ENCODE results near the gene MTUS2. TPM values are rescaled to one million over a fixed set of nuclear protein-coding genes. Genes with fewer than 3 reads are reported as not detected.

The MTUS2 gene
- total RNA-seq, 2 donors from 2014 or later: 0.02 TPM; not detected in 1

GRCh38 chr13:29154390-29154789 is 334.3 kb downstream of the MTUS2 start:
- no peaks in the 10 kb centered on the region for H3K27me3 Mint-ChIP-seq (ENCODE audit: low read depth)
- H3K27ac Mint-ChIP-seq: no peak overlapping the region
- peaks cover 0 to 6% of the 10 kb centered on the region in 2 donors for H3K36me3 Mint-ChIP-seq (ENCODE audit: insufficient read depth in 2 of 2)
- DNase-seq (no peak), ATAC-seq (replicated peaks in 1 of 2) (no peak)
- peaks cover 5 to 9% of the 10 kb centered on the region in 2 donors for H3K9me3 Mint-ChIP-seq
- H3K4me1 Mint-ChIP-seq (ENCODE audit: low read depth): no peaks in the 10 kb centered on the region
- H3K4me3 Mint-ChIP-seq: no peak overlapping the region

- Mint-ChIP-seq H3K4me1 (ENCODE audit: low read depth) (no peaks in the 10 kb centered on the region), H3K27ac (no peak overlapping the region), H3K36me3 (ENCODE audit: insufficient read depth in 2 of 2) (peaks cover 0 to 4% of the 10 kb centered on the region in 2 donors), H3K4me3 (no peak overlapping the region), H3K27me3 (ENCODE audit: low read depth) (no peaks in the 10 kb centered on the region), H3K9me3 (peaks cover 5 to 7% of the 10 kb centered on the region in 2 donors)
- no peak for DNase-seq
- no peak for ATAC-seq (replicated peaks in 1 of 2)
Observed at GRCh38 chr13:29156136-29156535, 336.0 kb downstream of the MTUS2 start.

GRCh38 chr13:29159871-29160270 is 339.7 kb downstream of the MTUS2 start:
- Mint-ChIP-seq H3K27me3 (ENCODE audit: low read depth) (no peaks in the 10 kb centered on the region), H3K4me3 (no peak overlapping the region), H3K27ac (no peak overlapping the region), H3K9me3 (no peaks in the 10 kb centered on the region), H3K36me3 (ENCODE audit: insufficient read depth in 2 of 2) (no peaks in the 10 kb centered on the region), H3K4me1 (ENCODE audit: low read depth) (no peaks in the 10 kb centered on the region)
- DNase-seq (no peak), ATAC-seq (replicated peaks in 1 of 2) (no peak)

- H3K4me1 Mint-ChIP-seq (ENCODE audit: low read depth): no peaks in the 10 kb centered on the region
- H3K36me3 Mint-ChIP-seq (ENCODE audit: insufficient read depth in 2 of 2): no peaks in the 10 kb centered on the region
- H3K27me3 Mint-ChIP-seq (ENCODE audit: low read depth): no peaks in the 10 kb centered on the region
- no peak overlapping the region for H3K4me3 Mint-ChIP-seq
- ATAC-seq (replicated peaks in 1 of 2) (no peak), DNase-seq (no peak)
- H3K27ac Mint-ChIP-seq: no peak overlapping the region
- H3K9me3 Mint-ChIP-seq: no peaks in the 10 kb centered on the region
Observed at GRCh38 chr13:29160862-29161261, 340.7 kb downstream of the MTUS2 start.

GRCh38 chr13:29161676-29162075 is 341.5 kb downstream of the MTUS2 start:
- H3K4me1 Mint-ChIP-seq (ENCODE audit: low read depth): no peaks in the 10 kb centered on the region
- ATAC-seq (replicated peaks in 1 of 2) (no peak), DNase-seq (no peak)
- no peak overlapping the region for H3K4me3 Mint-ChIP-seq
- no peaks in the 10 kb centered on the region for H3K9me3 Mint-ChIP-seq
- H3K36me3 Mint-ChIP-seq (ENCODE audit: insufficient read depth in 2 of 2): no peaks in the 10 kb centered on the region
- H3K27ac Mint-ChIP-seq: no peak overlapping the region
- no peaks in the 10 kb centered on the region for H3K27me3 Mint-ChIP-seq (ENCODE audit: low read depth)

- no peak overlapping the region for H3K27ac Mint-ChIP-seq
- ATAC-seq (replicated peaks in 1 of 2) (peak in 1 of 2 donors; percentile 53), DNase-seq (peak in 1 of 2 donors; percentile 2)
Observed at GRCh38 chr13:29162638-29163235, 342.6 kb downstream of the MTUS2 start.

GRCh38 chr13:29164116-29164515 is 344.0 kb downstream of the MTUS2 start:
- no peaks in the 10 kb centered on the region for H3K9me3 Mint-ChIP-seq
- no peak overlapping the region for H3K4me3 Mint-ChIP-seq
- no peak overlapping the region for H3K27ac Mint-ChIP-seq
- DNase-seq (no peak), ATAC-seq (replicated peaks in 1 of 2) (no peak)
- no peaks in the 10 kb centered on the region for H3K4me1 Mint-ChIP-seq (ENCODE audit: low read depth)
- no peaks in the 10 kb centered on the region for H3K27me3 Mint-ChIP-seq (ENCODE audit: low read depth)
- H3K36me3 Mint-ChIP-seq (ENCODE audit: insufficient read depth in 2 of 2): no peaks in the 10 kb centered on the region

More at GRCh38 chr13:29162638-29163235, 342.6 kb downstream of the MTUS2 start:
- H3K36me3 Mint-ChIP-seq (ENCODE audit: insufficient read depth in 2 of 2): no peaks in the 10 kb centered on the region
- no peak overlapping the region for H3K4me3 Mint-ChIP-seq
- H3K4me1 Mint-ChIP-seq (ENCODE audit: low read depth): no peaks in the 10 kb centered on the region
- H3K27me3 Mint-ChIP-seq (ENCODE audit: low read depth): no peaks in the 10 kb centered on the region
- no peaks in the 10 kb centered on the region for H3K9me3 Mint-ChIP-seq

GRCh38 chr13:29165216-29165615 is 345.1 kb downstream of the MTUS2 start:
- Mint-ChIP-seq H3K27me3 (ENCODE audit: low read depth) (no peaks in the 10 kb centered on the region), H3K9me3 (no peaks in the 10 kb centered on the region), H3K4me1 (ENCODE audit: low read depth) (no peaks in the 10 kb centered on the region), H3K4me3 (no peak overlapping the region), H3K36me3 (ENCODE audit: insufficient read depth in 2 of 2) (no peaks in the 10 kb centered on the region), H3K27ac (no peak overlapping the region)
- ATAC-seq (replicated peaks in 1 of 2) (no peak), DNase-seq (no peak)

GRCh38 chr13:29165840-29166239 is 345.7 kb downstream of the MTUS2 start:
- Mint-ChIP-seq H3K36me3 (ENCODE audit: insufficient read depth in 2 of 2) (no peaks in the 10 kb centered on the region), H3K4me1 (ENCODE audit: low read depth) (no peaks in the 10 kb centered on the region), H3K9me3 (no peaks in the 10 kb centered on the region), H3K27ac (no peak overlapping the region), H3K27me3 (ENCODE audit: low read depth) (no peaks in the 10 kb centered on the region), H3K4me3 (no peak overlapping the region)
- ATAC-seq (replicated peaks in 1 of 2) (peak in 1 of 2 donors; percentile 49), DNase-seq (no peak)

GRCh38 chr13:29170436-29171082 is 350.4 kb downstream of the MTUS2 start:
- Mint-ChIP-seq H3K9me3 (no peaks in the 10 kb centered on the region), H3K27me3 (ENCODE audit: low read depth) (no peaks in the 10 kb centered on the region), H3K27ac (no peak overlapping the region), H3K4me1 (ENCODE audit: low read depth) (no peaks in the 10 kb centered on the region), H3K36me3 (ENCODE audit: insufficient read depth in 2 of 2) (no peaks in the 10 kb centered on the region), H3K4me3 (no peak overlapping the region)
- ATAC-seq (replicated peaks in 1 of 2) (no peak), DNase-seq (no peak)

- H3K4me1 Mint-ChIP-seq (ENCODE audit: low read depth): no peaks in the 10 kb centered on the region
- H3K27ac Mint-ChIP-seq: no peak overlapping the region
- no peaks in the 10 kb centered on the region for H3K27me3 Mint-ChIP-seq (ENCODE audit: low read depth)
- ATAC-seq (replicated peaks in 1 of 2): no peak
- H3K9me3 Mint-ChIP-seq: no peaks in the 10 kb centered on the region
- DNase-seq: no peak
- H3K4me3 Mint-ChIP-seq: no peak overlapping the region
- H3K36me3 Mint-ChIP-seq (ENCODE audit: insufficient read depth in 2 of 2): no peaks in the 10 kb centered on the region
Observed at GRCh38 chr13:29171244-29171643, 351.1 kb downstream of the MTUS2 start.

GRCh38 chr13:29174093-29174492 is 354.0 kb downstream of the MTUS2 start:
- no peaks in the 10 kb centered on the region for H3K27me3 Mint-ChIP-seq (ENCODE audit: low read depth)
- DNase-seq: no peak
- no peaks in the 10 kb centered on the region for H3K36me3 Mint-ChIP-seq (ENCODE audit: insufficient read depth in 2 of 2)
- no peak overlapping the region for H3K4me3 Mint-ChIP-seq
- H3K27ac Mint-ChIP-seq: no peak overlapping the region
- ATAC-seq (replicated peaks in 1 of 2): no peak
- H3K9me3 Mint-ChIP-seq: no peaks in the 10 kb centered on the region
- H3K4me1 Mint-ChIP-seq (ENCODE audit: low read depth): no peaks in the 10 kb centered on the region

- peaks cover 0 to 2% of the 10 kb centered on the region in 2 donors for H3K9me3 Mint-ChIP-seq
Observed at GRCh38 chr13:29175250-29175873, 355.2 kb downstream of the MTUS2 start.

More at GRCh38 chr13:29175250-29175873, 355.2 kb downstream of the MTUS2 start:
- H3K4me3 Mint-ChIP-seq: no peak overlapping the region
- H3K36me3 Mint-ChIP-seq (ENCODE audit: insufficient read depth in 2 of 2): no peaks in the 10 kb centered on the region
- H3K27ac Mint-ChIP-seq: no peak overlapping the region
- H3K4me1 Mint-ChIP-seq (ENCODE audit: low read depth): no peaks in the 10 kb centered on the region
- DNase-seq (no peak), ATAC-seq (replicated peaks in 1 of 2) (no peak)
- no peaks in the 10 kb centered on the region for H3K27me3 Mint-ChIP-seq (ENCODE audit: low read depth)

All from activated T-cell treated with anti-CD3 and anti-CD28 coated beads, Interleukin-2, amount 50 U/mL, for 72 hours (primary cell).